ENCODE measurements around the gene PPFIBP2.
A peak's percentile ranks its signal among the peaks of the same experiment; 100 is the strongest.

PPFIBP2 gene

DNA sequence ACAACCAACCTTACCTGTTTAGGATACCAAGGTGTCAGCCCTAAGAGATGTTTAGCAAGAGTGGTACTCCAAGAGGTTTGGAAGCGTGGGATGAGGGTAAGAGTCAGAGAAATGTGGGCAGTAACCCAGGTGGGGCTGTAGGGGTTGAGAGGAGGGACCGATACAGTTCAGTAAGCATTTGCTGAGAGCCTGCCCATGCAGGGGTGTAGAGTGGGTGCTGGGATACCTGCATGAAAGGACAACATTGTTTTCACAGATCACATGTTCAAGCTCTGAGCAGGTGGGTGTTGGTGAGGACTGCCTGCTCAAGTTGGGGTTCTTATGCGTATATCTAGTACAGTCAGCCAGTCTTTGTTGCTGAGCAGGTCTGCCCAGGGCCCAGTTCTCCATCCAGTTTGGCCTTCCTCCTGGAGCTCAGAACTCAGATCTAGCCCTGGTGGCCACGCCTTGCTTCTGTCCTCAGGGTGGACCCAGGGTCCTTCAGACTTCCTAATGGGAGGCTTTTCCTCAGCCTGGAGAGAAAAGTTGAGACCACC, 14.8 kb downstream of the PPFIBP2 start:
- no peak for DNase-seq

- no peak for DNase-seq
Observed at GRCh38 chr11:7530013-7530640, 16.3 kb downstream of the PPFIBP2 start.

- DNase-seq: no peak
Observed at GRCh38 chr11:7531011-7531410, 17.2 kb downstream of the PPFIBP2 start.

DNA sequence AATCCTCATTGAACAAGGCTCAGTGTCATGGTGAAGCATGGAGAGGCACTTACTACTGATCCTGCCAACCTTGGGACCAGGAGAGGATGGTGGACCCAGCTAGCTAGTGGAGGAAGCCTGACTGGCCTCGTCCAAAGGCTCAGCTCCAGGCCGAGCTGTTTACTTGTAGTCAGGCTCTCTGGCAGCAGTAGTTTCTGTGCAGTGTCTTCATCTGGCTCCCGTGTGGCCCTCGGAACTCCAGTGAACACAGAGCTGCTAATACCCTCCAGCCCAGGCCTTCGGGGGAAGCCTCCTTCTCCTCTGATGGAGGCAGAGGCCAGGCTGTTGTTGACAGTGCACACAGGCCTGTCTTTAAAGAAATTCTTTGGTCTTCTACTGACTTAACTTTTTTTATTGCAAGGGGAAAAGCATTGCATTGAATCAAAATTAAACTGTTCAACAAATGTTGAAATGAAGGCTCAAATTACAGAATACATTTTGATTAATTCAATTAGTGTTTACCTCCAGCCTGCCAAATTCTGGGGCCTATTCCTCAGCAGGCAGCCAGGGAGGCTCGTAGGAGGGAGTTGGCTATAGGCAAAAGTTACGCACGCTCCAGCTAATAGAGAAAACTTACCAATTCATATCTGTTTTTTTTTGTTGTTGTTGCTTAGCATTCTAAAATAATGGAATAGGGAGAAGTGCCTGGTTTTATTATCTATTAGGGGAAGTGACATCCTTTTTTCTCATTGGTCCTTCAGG, 18.8 kb downstream of the PPFIBP2 start:
- no peak for DNase-seq

DNA sequence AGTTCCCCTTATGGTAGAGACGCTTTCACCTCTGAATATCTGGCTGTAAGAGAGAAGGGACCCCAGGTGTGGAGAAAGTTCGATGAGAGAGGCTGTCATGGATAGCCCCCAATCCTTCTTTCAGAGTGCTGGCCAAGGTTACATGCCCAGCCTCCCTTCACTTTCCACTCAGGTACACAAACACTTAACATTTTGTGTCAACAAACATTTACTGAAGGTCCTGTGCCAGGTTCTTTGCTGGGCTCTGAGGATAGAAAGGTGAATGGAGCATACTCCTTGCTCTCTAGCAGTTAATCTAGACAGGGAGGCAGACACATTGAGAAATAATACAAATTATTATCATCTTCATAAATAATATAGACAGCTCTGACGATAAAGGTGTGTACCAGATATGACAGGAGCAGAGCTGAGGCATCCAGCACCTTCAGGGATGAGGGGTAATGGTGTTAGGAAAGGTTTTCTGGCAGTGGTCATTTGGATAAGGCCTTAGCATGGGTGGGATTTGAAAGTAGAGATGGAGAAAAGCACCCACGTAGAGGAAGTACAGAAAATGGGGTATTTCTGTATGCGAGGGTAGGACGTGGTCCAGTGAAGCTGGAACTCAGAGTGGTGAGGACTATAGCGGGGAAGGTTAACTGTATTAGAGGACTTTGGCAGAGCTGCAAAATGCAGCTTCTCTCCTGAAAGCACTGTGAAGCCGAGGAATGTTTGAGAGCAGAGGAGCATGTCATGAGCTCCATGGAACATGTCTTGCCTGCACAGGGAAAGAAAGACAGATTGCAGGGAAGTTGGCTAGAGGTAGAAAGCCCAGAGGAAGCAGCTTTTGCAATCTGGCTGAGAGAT, 19.6 kb downstream of the PPFIBP2 start:
- no peak for DNase-seq

GRCh38 chr11:7534042-7534378, 20.2 kb downstream of the PPFIBP2 start:
- DNase-seq: no peak

DNA sequence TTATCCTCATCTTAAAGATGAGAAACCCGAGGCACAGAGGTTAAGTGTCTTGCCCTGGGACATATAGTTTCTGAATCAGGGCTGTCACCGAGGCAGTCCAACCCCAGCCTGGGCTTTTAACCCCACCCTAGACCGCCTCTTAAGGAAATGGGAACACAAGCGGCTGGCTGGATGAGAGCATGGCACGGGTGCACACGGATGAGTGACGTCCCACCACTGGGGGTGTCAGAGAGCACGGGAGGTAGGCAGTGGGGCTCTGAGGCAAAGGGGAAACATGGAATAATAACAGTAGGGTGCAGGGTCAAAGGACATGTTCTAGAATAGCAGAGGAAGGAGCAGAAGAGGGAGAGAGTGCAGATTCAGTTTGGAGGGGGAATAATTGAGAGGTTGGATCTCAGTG, 22.3 kb downstream of the PPFIBP2 start:
- no peak for DNase-seq

DNA sequence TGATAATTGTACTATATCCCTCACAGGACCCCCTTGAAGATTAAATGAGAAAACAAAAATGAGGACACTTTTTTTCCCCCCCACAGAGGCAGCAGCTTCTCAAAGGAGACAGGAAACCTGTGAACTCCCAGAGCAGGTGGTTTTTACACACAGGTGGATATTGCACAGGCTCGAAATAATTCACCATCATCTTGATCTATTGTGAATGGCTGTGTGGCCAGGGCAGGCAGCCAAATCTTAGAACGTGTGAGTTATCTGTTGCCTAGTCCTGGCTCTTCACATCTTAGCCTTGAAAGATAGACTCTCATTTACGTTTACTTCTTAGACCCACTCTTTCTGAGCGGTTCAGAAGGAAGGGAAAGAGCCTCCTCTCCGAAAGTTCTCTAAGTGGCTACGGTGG, 23.5 kb downstream of the PPFIBP2 start:
- no peak for DNase-seq

GRCh38 chr11:7538031-7538430, 24.2 kb downstream of the PPFIBP2 start:
- DNase-seq: no peak

DNA sequence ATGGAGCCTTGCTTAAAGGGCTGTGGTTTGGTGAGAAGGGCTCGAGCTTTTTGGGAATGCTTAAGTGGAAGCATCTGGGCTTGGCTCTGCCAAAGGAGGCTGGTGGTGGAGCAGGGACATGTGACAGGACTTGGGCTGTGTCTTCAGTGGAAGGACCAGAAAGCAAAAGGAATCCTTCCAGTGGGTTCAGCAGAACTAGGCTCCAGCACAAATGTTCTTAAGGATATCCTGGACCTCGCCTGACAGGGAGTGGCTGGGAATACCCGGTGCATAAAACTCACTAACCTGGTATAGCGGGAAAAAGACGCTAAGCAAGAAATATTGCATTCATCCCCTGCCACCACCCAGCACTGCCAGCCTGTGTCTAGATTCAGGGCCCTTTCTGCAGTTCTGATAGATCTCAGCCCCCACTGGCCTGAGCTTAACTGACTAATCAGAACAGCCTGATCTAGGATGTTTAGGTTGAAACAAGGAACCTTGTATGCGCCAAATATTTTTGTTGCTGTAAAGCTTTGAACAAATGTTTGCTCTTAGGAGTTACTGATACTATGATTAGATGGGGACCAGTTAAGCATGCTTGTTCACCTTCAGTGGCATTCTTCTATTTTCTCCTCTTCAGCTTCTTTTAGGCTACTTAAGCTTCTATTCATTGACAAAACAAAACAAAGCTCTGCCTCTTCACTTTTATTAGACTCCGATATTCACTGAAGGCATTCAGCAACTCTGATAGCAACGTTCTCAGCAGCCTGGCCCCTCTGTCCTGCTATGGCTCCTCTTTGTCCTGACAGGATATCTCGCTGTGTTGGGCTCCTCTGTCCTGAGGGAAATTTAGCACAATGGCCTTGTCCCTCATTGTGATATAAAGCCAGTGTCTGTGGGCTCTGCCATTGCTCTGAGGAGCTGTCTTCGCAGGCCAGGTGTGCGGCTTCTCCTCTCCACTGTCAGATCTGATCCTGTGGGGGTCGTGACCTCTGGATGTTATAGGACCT, 25.0 kb downstream of the PPFIBP2 start:
- no peak for DNase-seq

GRCh38 chr11:7540830-7541555, 27.2 kb downstream of the PPFIBP2 start:
- DNase-seq: no peak

- DNase-seq: no peak
Observed at GRCh38 chr11:7543302-7543701, 29.5 kb downstream of the PPFIBP2 start.

- no peak for DNase-seq
Observed at GRCh38 chr11:7544021-7544420, 30.2 kb downstream of the PPFIBP2 start.

- DNase-seq: no peak
Observed at GRCh38 chr11:7545611-7546010, 31.8 kb downstream of the PPFIBP2 start.

- no peak for DNase-seq
Observed at GRCh38 chr11:7546324-7546791, 32.6 kb downstream of the PPFIBP2 start.

- no peak for DNase-seq
Observed at GRCh38 chr11:7547687-7548086, 33.9 kb downstream of the PPFIBP2 start.

DNA sequence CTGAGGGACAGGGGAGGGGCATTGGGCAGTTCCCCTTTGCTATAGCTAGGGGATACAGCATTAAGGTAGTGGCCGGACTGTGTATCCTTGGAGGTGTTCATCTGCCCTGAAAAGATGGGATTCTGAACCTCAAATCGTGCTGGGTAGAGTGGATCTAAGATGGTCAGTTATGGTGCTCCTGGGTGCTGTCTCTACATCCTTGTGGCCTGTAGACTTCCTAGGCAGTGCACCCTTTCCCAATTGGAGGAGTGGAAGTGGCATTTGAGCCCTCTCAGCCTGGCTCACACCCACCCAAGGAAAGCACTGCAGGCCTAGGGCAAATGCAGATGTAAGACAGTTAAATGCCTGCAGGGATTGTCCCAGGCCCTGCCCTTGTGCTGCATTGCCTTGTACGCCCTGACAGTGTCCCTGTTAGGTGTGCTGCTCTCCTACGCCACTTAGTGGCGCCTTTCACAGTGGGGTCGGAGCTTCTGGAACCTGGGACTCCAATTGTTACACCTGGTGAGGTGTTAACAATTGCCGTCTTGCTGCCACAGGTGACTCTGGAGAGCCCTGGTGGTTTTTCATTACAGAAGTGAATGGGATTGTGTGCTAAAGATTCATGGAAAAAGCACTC, 35.0 kb downstream of the PPFIBP2 start:
- no peak for DNase-seq

GRCh38 chr11:7549681-7550080, 35.9 kb downstream of the PPFIBP2 start:
- no peak for DNase-seq

DNA sequence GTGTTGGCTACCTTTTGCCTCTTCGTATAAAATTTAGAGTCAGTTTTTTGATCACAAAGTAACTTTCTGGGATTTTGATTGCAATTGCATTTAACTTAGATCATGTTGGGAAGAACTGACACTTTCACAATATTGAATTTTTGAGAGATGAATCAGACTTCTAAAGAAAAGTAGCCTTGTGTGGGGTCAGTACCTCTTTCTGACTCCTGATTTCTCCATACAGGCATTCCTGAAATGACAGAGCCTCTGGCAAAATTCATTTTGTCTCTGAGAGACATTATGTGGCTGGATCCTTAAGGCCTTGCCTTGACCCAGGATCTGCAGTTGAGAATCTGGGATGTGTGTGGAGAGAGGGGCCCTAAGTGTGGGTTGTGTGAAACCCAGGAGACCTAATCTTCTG, 37.8 kb downstream of the PPFIBP2 start:
- peak; percentile 79 for DNase-seq

DNA sequence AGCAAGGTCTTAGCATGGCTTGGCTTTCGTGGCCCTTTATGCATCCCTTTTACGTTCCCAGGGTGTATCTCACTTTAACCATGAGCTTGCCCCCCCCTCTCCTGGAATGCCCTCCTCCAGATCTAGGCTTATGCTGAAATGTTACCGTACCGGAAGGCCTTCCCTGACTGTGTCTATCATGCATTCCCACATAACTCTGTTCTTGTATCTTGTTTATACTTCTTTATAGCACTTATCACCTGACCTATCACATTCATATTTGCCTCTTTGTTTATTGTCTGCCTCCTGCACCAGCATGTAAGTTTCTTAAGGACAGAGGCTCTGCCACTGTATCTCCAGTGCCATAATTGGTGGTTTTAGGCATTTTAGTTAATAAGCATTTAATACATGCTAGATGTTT, 38.9 kb downstream of the PPFIBP2 start:
- no peak for DNase-seq

GRCh38 chr11:7555052-7555699, 41.4 kb downstream of the PPFIBP2 start:
- DNase-seq: no peak

Data from fibroblast of upper back skin (primary cell).